Neuronal stem cell (in vitro differentiated cells): ENCODE results near the gene LRP4.
A peak's percentile ranks its signal among the peaks of the same experiment; 100 is the strongest.

Experiments
- DNase-seq: peaks from one replicate; pipeline ENCODE4 v3.0.0-alpha.2; 2013; ENCODE audit warnings: low spot score
- H2AFZ ChIP-seq: one replicate; pipeline ENCODE4 v1.6.1; 2013; ENCODE audit warnings: mild to moderate bottlenecking, low read length, inconsistent platforms
- H2AK5ac ChIP-seq: 2 replicates; pipeline ENCODE4 v1.6.1; 2013; ENCODE audit warnings: low read depth, mild to moderate bottlenecking, inconsistent platforms, low read length, moderate library complexity, mixed read lengths
- H2BK120ac ChIP-seq: 2 replicates; pipeline ENCODE4 v1.6.1; 2013; ENCODE audit warnings: low read depth, mild to moderate bottlenecking, inconsistent platforms, low read length, moderate library complexity, mixed read lengths
- H2BK12ac ChIP-seq: one replicate; pipeline ENCODE4 v1.6.1; 2013; ENCODE audit warnings: low read length, inconsistent platforms
- H2BK15ac ChIP-seq: 2 replicates; pipeline ENCODE4 v1.6.1; 2013; ENCODE audit warnings: mild to moderate bottlenecking, low read length, inconsistent platforms, mixed read lengths
- H2BK5ac ChIP-seq: one replicate; pipeline ENCODE4 v1.6.1; 2013; ENCODE audit warnings: inconsistent platforms, mild to moderate bottlenecking, low read length, moderate library complexity
- H3K14ac ChIP-seq: one replicate; pipeline ENCODE4 v1.6.1; 2013; ENCODE audit warnings: low read length, inconsistent platforms
- H3K18ac ChIP-seq: 2 replicates; pipeline ENCODE4 v1.6.1; 2013; ENCODE audit warnings: low read length, inconsistent platforms
- H3K23ac ChIP-seq: 2 replicates; pipeline ENCODE4 v1.6.1; 2013; ENCODE audit warnings: low read depth, mild to moderate bottlenecking, mixed read lengths, low read length, inconsistent platforms; ENCODE audit not compliant: poor library complexity
- H3K27ac ChIP-seq: replicated peaks from 3 replicates; pipeline ENCODE4 v1.5.1; 2013; ENCODE audit warnings: low read length, inconsistent platforms
- H3K27me3 ChIP-seq, 3 experiments: 2 replicates each; pipeline ENCODE4 v1.6.1; 2013; ENCODE audit warnings: low read length in 3 of 3, mild to moderate bottlenecking in 2 of 3, inconsistent platforms in 1 of 3, low read depth in 1 of 3, mixed read lengths in 1 of 3, moderate library complexity in 1 of 3; ENCODE audit not compliant: control insufficient read depth in 3 of 3, insufficient read depth in 3 of 3
- H3K36me3 ChIP-seq, 2 donors: replicated peaks in 1 of 2; 2 replicates each; pipeline ENCODE4 v1.6.1; 2013; ENCODE audit warnings: low read length in 2 of 2; ENCODE audit not compliant: control insufficient read depth in 2 of 2, insufficient read depth in 2 of 2
- H3K4ac ChIP-seq: 2 replicates; pipeline ENCODE4 v1.6.1; 2013; ENCODE audit warnings: inconsistent platforms, mild to moderate bottlenecking, low read length, moderate library complexity
- H3K4me1 ChIP-seq, 2 donors: 1 replicate in 1 of 2; 2 replicates in 1 of 2; pipeline ENCODE4 v1.6.1; 2013; ENCODE audit warnings: low read length in 2 of 2, low read depth in 1 of 2; ENCODE audit not compliant: control insufficient read depth in 2 of 2, insufficient read depth in 1 of 2
- H3K4me2 ChIP-seq: one replicate; pipeline ENCODE4 v1.6.1; 2013; ENCODE audit warnings: mild to moderate bottlenecking, low read length, inconsistent platforms; ENCODE audit not compliant: insufficient read depth, poor library complexity, severe bottlenecking
- H3K4me3 ChIP-seq, 2 donors: 2 replicates each; pipeline ENCODE4 v1.5.1; 2013; ENCODE audit warnings: low read length in 2 of 2, mild to moderate bottlenecking in 2 of 2, inconsistent platforms in 1 of 2, moderate library complexity in 1 of 2
- H3K79me1 ChIP-seq: one replicate; pipeline ENCODE4 v1.6.1; 2013; ENCODE audit warnings: low read depth, mild to moderate bottlenecking, inconsistent platforms, low read length, moderate library complexity
- H3K9ac ChIP-seq: one replicate; pipeline ENCODE4 v1.6.1; 2013; ENCODE audit warnings: mild to moderate bottlenecking, low read depth, low read length, inconsistent platforms; ENCODE audit not compliant: poor library complexity
- H3K9me3 ChIP-seq, 2 donors: replicated peaks in 1 of 2; 2 replicates each; pipeline versions ENCODE3 to v1.6.1; 2013; ENCODE audit warnings: low read length in 2 of 2, mild to moderate bottlenecking in 2 of 2, inconsistent platforms in 1 of 2, low read depth in 1 of 2, mixed read lengths in 1 of 2, moderate library complexity in 1 of 2; ENCODE audit not compliant: control insufficient read depth in 2 of 2, insufficient read depth in 1 of 2
- H4K8ac ChIP-seq: one replicate; pipeline ENCODE4 v1.6.1; 2013; ENCODE audit warnings: low read depth, mild to moderate bottlenecking, inconsistent platforms, low read length, moderate library complexity
- H4K91ac ChIP-seq: one replicate; pipeline ENCODE4 v1.6.1; 2013; ENCODE audit warnings: low read length, low read depth, mild to moderate bottlenecking, inconsistent platforms; ENCODE audit not compliant: poor library complexity
- WGBS, 2 donors: extraction: QIAGEN DNeasy Blood & Tissue Kit; methylation state at CpG; one replicate each; pipeline ENCODE4 v1.1.7; 2013; ENCODE audit warnings: missing lambda C conversion rate in 2 of 2, mixed read lengths in 1 of 2; ENCODE audit not compliant: insufficient read length in 2 of 2, insufficient replicate concordance in 1 of 2; ENCODE audit errors: extremely low coverage in 2 of 2; 5-methylcytosine and 5-hydroxymethylcytosine counted together

LRP4 gene

DNA sequence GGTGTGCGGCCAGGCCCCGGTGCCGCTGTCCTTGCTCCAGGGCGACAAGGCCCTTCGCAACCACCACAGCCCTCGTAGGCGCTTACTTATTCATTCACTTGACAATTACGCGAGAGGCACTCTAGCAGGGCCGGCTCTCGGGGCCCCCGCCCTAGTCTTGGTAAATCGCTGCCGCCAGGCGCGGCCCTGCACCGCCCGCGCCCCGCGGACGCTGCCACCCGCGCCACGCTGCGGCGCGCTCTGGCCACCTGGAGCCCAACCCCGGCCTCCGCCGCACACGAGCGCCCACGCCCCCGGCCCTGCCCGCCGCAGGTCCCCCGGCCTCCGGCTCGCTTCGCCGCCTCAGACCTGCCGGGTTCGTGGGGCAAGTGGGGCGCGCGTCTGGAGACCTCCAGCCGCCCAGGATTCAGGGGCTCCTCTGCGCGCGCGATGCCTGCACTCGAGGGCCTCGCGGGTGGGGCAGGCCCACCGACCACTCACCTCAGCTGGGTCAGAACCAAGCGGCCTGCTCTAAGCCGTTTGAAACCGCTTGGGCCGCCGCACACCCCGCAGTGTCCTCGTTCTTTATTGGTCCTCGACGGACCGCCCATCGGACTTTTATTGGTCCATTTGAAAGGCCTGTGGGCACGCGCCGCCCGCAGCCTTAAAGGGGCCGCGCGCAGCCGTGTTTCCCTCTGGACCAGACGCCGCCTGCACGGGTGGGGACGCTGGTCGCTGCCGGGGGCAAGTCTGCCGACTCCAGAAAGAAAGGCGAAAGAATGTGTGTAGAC, 72.4 kb downstream of the LRP4 start, which contains the start of gene CKAP5:
CKAP5 (minus strand) TSS at position 541 of the 770 bp plus-strand sequence. CDS start 25,049 bp downstream, outside the sequence.
- Histone ChIP-seq H2AK5ac (peak within 1 kb of the TSS; percentile 91), H3K4me1 (no peaks in the 10 kb centered on the region), H3K14ac (peak within 1 kb of the TSS; percentile 99), H3K9ac (peak within 1 kb of the TSS; percentile 95), H4K91ac (no peak within 1 kb of the TSS), H2BK12ac (no peak within 1 kb of the TSS), H3K4ac (peak within 1 kb of the TSS; percentile 90), H2BK120ac (peak within 1 kb of the TSS; percentile 98), H3K18ac (peak within 1 kb of the TSS; percentile 100), H3K4me2 (peak within 1 kb of the TSS; percentile 72), H3K79me1 (peaks cover 5% of the 10 kb centered on the region), H3K27ac (peak within 1 kb of the TSS; percentile 69), H3K23ac (peak within 1 kb of the TSS; percentile 12), H2BK5ac (peak within 1 kb of the TSS; percentile 97), H3K27me3 (no peaks in the 10 kb centered on the region), H3K9me3 (peaks cover 2 to 6% of the 10 kb centered on the region in 2 donors), H3K4me3 (peak within 1 kb of the TSS; percentile 76 to 98), H4K8ac (peak within 1 kb of the TSS; percentile 27), H2BK15ac (peak within 1 kb of the TSS; percentile 67), H3K36me3 (peaks cover 0 to 24% of the 10 kb centered on the region in 2 donors), H2AFZ (peak within 1 kb of the TSS; percentile 98)
- WGBS, 2 donors, result no CpG with 5 or more reads among the region's 83 CpGs
- peak; percentile 85 for DNase-seq

DNA sequence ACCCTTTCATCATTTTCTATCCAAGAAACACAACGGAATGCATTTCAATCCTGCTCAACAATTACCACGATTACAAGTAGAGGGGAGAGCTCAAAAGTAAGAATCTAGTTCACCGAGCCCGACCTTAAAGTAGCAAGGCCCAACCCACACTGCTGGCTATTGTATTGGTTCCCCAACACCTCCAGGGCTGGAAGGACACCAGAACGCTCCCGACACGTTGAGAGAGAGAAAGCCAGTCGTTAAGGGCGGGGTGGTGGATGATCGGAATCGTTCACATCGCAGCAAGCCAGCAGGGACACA, 73.0 kb downstream of the LRP4 start:
- Histone ChIP-seq H3K4me1 (no peaks in the 10 kb centered on the region), H3K27me3 (no peaks in the 10 kb centered on the region), H2BK15ac (no peak overlapping the region), H4K91ac (no peak overlapping the region), H2BK12ac (no peak overlapping the region), H3K4ac (no peak overlapping the region), H2AK5ac (no peak overlapping the region), H3K36me3 (peaks cover 0 to 28% of the 10 kb centered on the region in 2 donors), H3K18ac (peak overlapping the region; percentile 100), H3K4me2 (peak overlapping the region; percentile 42), H3K9ac (peak overlapping the region; percentile 95), H3K79me1 (peaks cover 5% of the 10 kb centered on the region), H3K27ac (peak overlapping the region; percentile 69), H4K8ac (no peak overlapping the region), H2AFZ (peak overlapping the region; percentile 98), H2BK120ac (no peak overlapping the region), H3K14ac (no peak overlapping the region), H3K23ac (peak overlapping the region; percentile 12), H2BK5ac (no peak overlapping the region), H3K4me3 (peak overlapping the region; percentile 76 to 98), H3K9me3 (peaks cover 0 to 2% of the 10 kb centered on the region in 2 donors)
- DNase-seq, result peak; percentile 2
- no CpG with 5 or more reads among the region's 12 CpGs for WGBS, 2 donors

DNA sequence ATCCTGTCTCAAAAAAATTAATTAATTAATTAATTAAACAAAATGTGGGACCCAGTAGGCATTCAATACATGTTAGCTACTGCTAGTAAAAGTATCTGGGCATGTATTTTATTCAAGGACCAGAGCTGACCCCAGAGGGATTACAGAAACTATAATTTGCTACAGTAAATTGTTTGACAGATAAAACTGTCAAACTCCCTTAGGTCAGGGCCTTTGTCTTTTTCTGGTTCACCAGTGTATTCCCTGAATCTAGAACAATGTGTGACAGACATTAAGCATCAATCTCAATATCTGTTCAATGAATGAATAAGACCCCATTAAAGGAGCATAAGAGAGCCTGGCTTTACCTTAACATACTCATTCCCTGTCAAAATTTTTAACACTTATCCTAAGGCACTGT, 78.2 kb downstream of the LRP4 start:
- Histone ChIP-seq H3K9ac (no peak overlapping the region), H2BK5ac (no peak overlapping the region), H3K9me3 (peaks cover 0 to 2% of the 10 kb centered on the region in 2 donors), H3K79me1 (no peaks in the 10 kb centered on the region), H3K27ac (no peak overlapping the region), H2AFZ (no peak overlapping the region), H3K4me2 (no peak overlapping the region), H4K8ac (no peak overlapping the region), H3K4me3 (no peak overlapping the region), H3K23ac (no peak overlapping the region), H4K91ac (no peak overlapping the region), H3K27me3 (no peaks in the 10 kb centered on the region), H2BK120ac (no peak overlapping the region), H2BK12ac (no peak overlapping the region), H2AK5ac (no peak overlapping the region), H3K4me1 (no peaks in the 10 kb centered on the region), H3K4ac (no peak overlapping the region), H3K18ac (no peak overlapping the region), H2BK15ac (no peak overlapping the region), H3K14ac (no peak overlapping the region), H3K36me3 (peaks cover 0 to 68% of the 10 kb centered on the region in 2 donors)
- no peak for DNase-seq

DNA sequence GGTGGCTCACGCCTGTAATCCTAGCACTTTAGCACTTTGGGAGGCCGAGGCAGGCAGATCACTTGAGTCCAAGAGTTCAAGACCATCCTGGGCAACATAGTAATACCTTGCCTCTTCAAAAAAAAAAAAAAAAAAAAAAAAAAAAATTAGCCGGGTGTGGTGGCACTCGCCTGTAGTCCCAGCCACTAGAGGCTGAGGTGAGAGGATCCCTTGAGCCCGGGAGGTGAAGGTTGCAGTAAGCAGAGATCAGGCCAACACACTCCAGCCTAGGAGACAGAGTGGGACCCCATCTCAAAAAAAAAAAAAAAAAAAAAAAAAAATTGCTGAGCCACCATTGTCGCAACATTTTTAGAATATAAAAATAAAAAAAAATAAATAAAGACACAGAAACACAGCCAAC, 79.8 kb downstream of the LRP4 start:
- no peaks in the 10 kb centered on the region for H3K27me3 ChIP-seq

More for the DNA sequence above, 79.8 kb downstream of the LRP4 start:
- Histone ChIP-seq H3K4me3 (no peak overlapping the region), H3K23ac (no peak overlapping the region), H2BK15ac (no peak overlapping the region), H4K8ac (no peak overlapping the region), H3K4ac (no peak overlapping the region), H3K9ac (no peak overlapping the region), H3K79me1 (no peaks in the 10 kb centered on the region), H2AFZ (no peak overlapping the region), H3K36me3 (peaks cover 0 to 69% of the 10 kb centered on the region in 2 donors), H3K18ac (no peak overlapping the region), H3K4me2 (no peak overlapping the region), H2BK120ac (no peak overlapping the region), H3K9me3 (peaks cover 0 to 2% of the 10 kb centered on the region in 2 donors), H2BK5ac (no peak overlapping the region), H2BK12ac (no peak overlapping the region), H4K91ac (no peak overlapping the region), H3K4me1 (no peaks in the 10 kb centered on the region), H3K27ac (no peak overlapping the region), H2AK5ac (no peak overlapping the region), H3K14ac (no peak overlapping the region)
- DNase-seq, result no peak
- WGBS, 2 donors, result no CpG with 5 or more reads among the region's 6 CpGs
